ENCODE measurements around the gene ZNF318. TPM values are rescaled to one million over a fixed set of nuclear protein-coding genes. Genes with fewer than 3 reads are reported as not detected.

Gene ZNF318
- total RNA-seq, 4 donors from 2014 or later, result 3.8 to 38.0 (median 24.0) TPM

DNA sequence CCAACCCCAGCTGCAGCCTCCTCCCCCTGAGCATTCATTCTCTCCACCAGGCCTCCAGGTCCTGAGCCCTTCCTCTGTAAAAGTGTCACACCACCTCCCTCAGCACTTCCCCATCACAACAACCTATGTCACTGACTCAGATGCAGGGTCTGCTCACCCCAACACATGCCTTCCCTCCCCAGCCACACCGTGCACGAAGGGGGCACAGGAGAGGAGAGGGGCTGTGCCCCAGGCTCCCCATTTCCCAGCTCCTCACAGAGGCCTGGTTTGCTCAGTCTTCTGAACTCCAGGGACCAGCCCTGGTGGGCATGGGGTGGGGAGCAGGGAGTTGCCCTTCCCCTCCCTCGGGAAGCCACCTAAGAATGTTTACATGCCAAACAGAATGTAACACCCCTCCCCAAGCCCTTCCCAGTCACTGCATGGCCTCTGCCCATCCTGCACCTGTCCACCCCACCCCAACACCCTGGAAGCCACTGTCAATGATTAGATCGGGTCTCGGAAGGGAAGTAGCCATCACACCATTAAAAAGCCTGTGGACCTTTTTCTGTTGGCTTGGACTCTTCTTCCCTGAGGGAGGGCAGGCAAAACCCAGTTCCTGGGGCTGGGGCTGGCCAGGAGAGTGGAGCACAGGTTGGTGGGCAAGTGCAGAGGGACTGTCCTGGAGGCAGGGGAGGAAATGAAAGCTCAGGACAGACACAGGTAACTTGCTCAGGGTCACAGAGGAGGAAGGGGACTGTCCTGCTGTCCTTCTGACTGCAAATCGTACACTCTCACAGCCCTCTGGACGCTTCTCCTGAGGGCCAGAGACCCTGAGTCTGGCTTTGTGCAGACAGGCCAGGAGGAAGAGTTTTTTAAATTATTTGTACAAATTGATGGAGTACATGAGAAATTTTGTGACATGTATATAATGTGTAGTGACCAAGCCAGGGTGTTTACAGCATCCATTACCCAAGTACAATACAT, 81.4 kb downstream of the ZNF318 start:
- no peak for TF ChIP-seq POLR2A (IDR thresholded peaks at IDR 0.05)
- no peak for TF ChIP-seq CTCF (IDR thresholded peaks at IDR 0.05)
- H3K9me3 ChIP-seq, result no peaks in the 10 kb centered on the region
- intact Hi-C loops (cut with DNase I; ENCODE audit: low total_unique reads), result no loop called here
- H3K4me3 ChIP-seq, result no peak overlapping the region
- no peaks in the 10 kb centered on the region for H3K27me3 ChIP-seq
- H3K4me1 ChIP-seq, result no peaks in the 10 kb centered on the region
- no peak overlapping the region for H3K27ac ChIP-seq
- no peaks in the 10 kb centered on the region for H3K36me3 ChIP-seq
- no peak for DNase-seq

DNA sequence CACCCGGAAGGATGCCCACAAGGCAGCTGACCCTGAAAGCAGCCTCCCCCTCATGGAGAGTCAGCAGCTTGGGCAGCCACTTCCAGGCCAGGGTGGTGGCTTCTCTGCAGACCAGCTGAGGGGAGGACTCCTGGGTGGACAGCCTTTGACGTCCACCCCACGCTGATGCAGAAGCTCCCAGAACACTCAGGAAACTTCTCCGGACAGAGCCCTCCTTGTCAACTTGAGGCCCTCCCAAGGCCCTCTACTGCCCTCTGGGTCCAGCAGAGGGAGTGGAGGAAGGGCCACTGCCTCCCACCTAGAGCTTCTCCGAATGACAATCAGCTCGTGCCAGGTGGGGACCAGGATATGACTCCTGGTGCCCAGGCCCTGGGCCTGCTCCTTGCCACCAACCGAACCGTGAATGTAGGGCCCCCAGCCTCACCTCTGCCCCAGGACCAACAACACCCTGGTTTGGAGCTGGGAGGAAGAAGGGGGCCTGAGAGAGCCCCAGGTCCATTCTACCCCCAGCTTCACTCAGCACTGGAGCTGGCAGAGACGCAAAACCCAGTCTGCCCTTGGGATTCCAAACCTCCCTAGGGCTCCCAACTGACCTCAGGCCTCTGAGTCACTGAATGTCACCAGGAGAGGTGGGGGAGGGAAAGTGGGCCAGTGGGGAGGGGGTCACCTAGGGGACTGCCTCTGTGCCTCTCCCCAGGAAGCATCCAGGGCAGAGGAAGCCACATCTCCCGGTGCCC, 82.3 kb downstream of the ZNF318 start:
- no peak for DNase-seq
- no peaks in the 10 kb centered on the region for H3K36me3 ChIP-seq
- TF ChIP-seq CTCF (IDR thresholded peaks at IDR 0.05) (no peak), POLR2A (IDR thresholded peaks at IDR 0.05) (no peak)
- H3K27ac ChIP-seq, result no peak overlapping the region
- H3K27me3 ChIP-seq, result no peaks in the 10 kb centered on the region
- no peak overlapping the region for H3K4me3 ChIP-seq
- no peaks in the 10 kb centered on the region for H3K9me3 ChIP-seq
- H3K4me1 ChIP-seq, result no peaks in the 10 kb centered on the region
- intact Hi-C loops (cut with DNase I; ENCODE audit: low total_unique reads), result no loop called here

DNA sequence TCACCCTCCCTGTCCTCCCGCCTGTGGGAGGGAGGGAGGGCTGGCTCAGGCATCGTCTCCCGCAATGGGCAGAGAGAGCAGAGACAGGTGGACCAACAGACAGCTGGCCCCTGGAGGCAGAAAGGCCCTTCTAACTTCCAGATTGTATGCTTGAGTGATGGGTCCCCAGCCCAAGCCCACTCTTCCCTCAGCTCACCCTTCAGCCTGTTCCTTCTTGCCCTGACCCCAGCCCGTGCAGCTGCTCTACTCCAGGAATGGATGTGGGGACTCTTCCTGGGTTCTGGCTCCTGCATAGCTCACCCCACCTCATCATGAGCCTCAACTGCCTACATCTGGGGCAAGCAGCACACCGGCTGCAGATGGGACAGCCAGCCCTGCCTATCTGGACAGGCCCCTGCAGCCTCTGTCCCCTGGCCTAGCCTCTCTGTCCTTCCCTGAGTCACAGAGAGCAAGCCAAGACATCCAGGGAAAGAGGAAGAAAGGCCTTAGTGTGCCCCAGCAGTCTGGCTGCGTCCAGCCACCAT, 82.9 kb downstream of the ZNF318 start:
- H3K27me3 ChIP-seq, result no peaks in the 10 kb centered on the region
- TF ChIP-seq CTCF (IDR thresholded peaks at IDR 0.05) (no peak), POLR2A (IDR thresholded peaks at IDR 0.05) (no peak)
- DNase-seq, result no peak
- H3K27ac ChIP-seq, result no peak overlapping the region
- no peak overlapping the region for H3K4me3 ChIP-seq
- no peaks in the 10 kb centered on the region for H3K4me1 ChIP-seq
- intact Hi-C loops (cut with DNase I; ENCODE audit: low total_unique reads), result no loop called here
- H3K36me3 ChIP-seq, result no peaks in the 10 kb centered on the region
- no peaks in the 10 kb centered on the region for H3K9me3 ChIP-seq

Small RNAs within 50 kb of the gene (small RNA-seq; reads per million reads assigned to genes)
- gene AL590383.1 (not detected), gene RPL12P47 (not detected)

Other genes with a start within 250 kb of the ZNF318 start
- gene SRF, start 198.4 kb downstream of the ZNF318 start, total RNA-seq, result 100 to 1,000 TPM in 1 of 4 donors, 10 to 100 TPM in 3; 18.2 to 109 (median 36.9) TPM
- gene CUL9, start 187.5 kb downstream of the ZNF318 start, total RNA-seq, result 10 to 100 TPM; 31.0 to 52.6 (median 38.8) TPM
- gene DNPH1, start 140.2 kb downstream of the ZNF318 start, total RNA-seq, result 10 to 100 TPM; 23.4 to 68.4 (median 33.2) TPM
- gene TTBK1, start 126.2 kb downstream of the ZNF318 start, total RNA-seq, result under 1 TPM in 2 of 4 donors, not detected in 2; 0.06 to 0.14 TPM
- gene SLC22A7, start 71.4 kb downstream of the ZNF318 start, total RNA-seq, result not detected
- 1 to 10 TPM in 2 of 4 donors, not detected in 2; 1.5 to 2.7 TPM for gene CRIP3, start 60.8 kb downstream of the ZNF318 start, total RNA-seq
- gene ABCC10, start 57.9 kb upstream of the ZNF318 start, total RNA-seq, result 10 to 100 TPM in 2 of 4 donors, 1 to 10 TPM in 1, under 1 TPM in 1; 0.59 to 35.5 (median 10.7) TPM
- 1 to 10 TPM in 2 of 4 donors, not detected in 2; 1.9 to 3.3 TPM for gene DLK2, start 85.9 kb upstream of the ZNF318 start, total RNA-seq
- 10 to 100 TPM; 12.8 to 40.8 (median 21.9) TPM for gene TJAP1, start 107.9 kb upstream of the ZNF318 start, total RNA-seq
- gene LRRC73, start 140.7 kb upstream of the ZNF318 start, total RNA-seq, result 1 to 10 TPM in 2 of 4 donors, not detected in 2; 1.2 to 1.5 TPM
- gene YIPF3, start 147.3 kb upstream of the ZNF318 start, total RNA-seq, result 100 to 1,000 TPM in 2 of 4 donors, 10 to 100 TPM in 2; 26.5 to 212 (median 92.7) TPM
- gene POLR1C, start 147.4 kb upstream of the ZNF318 start, total RNA-seq, result 10 to 100 TPM; 15.9 to 39.5 (median 26.0) TPM
- gene XPO5, start 206.4 kb upstream of the ZNF318 start, total RNA-seq, result 10 to 100 TPM; 29.2 to 62.9 (median 40.8) TPM
- gene POLH, start 206.5 kb upstream of the ZNF318 start, total RNA-seq, result 10 to 100 TPM in 1 of 4 donors, 1 to 10 TPM in 3; 5.4 to 35.1 (median 8.8) TPM